HL-60 (cell line): ENCODE results near the gene FAM3A.

Source experiments
- CTCF ChIP-seq: IDR thresholded peaks from one replicate; pipeline ENCODE4 v1.5.1; 2011; ENCODE audit warnings: low read length, control low read depth, inconsistent platforms; ENCODE audit not compliant: insufficient read depth
- GABPA ChIP-seq: IDR thresholded peaks from 2 replicates; pipeline ENCODE4 v1.6.1; 2012; ENCODE audit warnings: low read depth
- POLR2AphosphoS5 ChIP-seq: IDR thresholded peaks from 2 replicates; pipeline ENCODE4 v1.6.1; 2012; ENCODE audit warnings: low read depth
- REST ChIP-seq: IDR thresholded peaks from 2 replicates; pipeline ENCODE4 v1.6.1; 2012; ENCODE audit warnings: low read depth; ENCODE audit not compliant: insufficient replicate concordance

- no peak for TF ChIP-seq CTCF
- TF ChIP-seq REST: no peak
- no peak for TF ChIP-seq GABPA
- peak; percentile 38; the same call in 1 of the 2 replicates for TF ChIP-seq POLR2AphosphoS5
Measured at GRCh38 chrX:154546354-154547244, 30.6 kb upstream of the FAM3A start, which contains the start of gene G6PD.
